Stimulated activated CD4-positive, alpha-beta T cell treated with anti-CD3 and anti-CD28 coated beads, Interleukin-4, amount 100 ng/mL, for 24 hours (primary cell): ENCODE results near the gene EXOC2.
"Not testable (repeated sequence)": the region's sequence is repeated elsewhere in the genome, so short reads cannot be mapped to it uniquely, and the experiment has no call there.

Experiments used
- DNase-seq: peaks from one replicate; pipeline ENCODE4 v3.0.0-alpha.2; 2020

Gene EXOC2

GRCh38 chr6:710601-711571 is 17.9 kb upstream of the EXOC2 start:
- peak; percentile 61 for DNase-seq

- DNase-seq = no peak
Measured at GRCh38 chr6:709471-710056, 16.6 kb upstream of the EXOC2 start.

- DNase-seq = no peak
Measured at GRCh38 chr6:708237-708598, 15.3 kb upstream of the EXOC2 start.

- no peak for DNase-seq
Measured at GRCh38 chr6:707576-708236, 14.8 kb upstream of the EXOC2 start.

DNA sequence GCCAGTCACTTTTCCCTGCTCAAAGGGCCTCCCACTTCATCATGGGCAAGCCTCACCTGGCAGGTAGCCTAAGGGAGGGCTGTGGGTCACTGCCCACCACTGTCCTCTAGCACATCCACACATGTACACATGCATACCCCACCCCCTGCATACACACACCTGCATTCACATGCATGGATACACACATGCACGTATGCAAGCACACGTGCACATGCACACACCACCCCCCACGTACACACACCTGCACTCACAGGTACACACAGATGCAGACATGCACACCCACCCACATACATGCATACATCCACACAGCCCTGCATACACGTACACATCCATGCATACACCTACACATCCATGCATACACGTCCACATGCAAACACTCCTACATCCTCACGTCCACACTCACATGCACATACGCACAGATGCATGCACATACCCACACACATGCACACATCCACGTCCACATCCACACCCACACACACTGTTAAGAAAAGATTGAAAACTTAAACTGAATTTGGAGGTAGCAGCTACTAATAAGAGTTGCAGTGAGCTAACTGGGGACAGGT is 14.0 kb upstream of the EXOC2 start:
- DNase-seq = no peak

DNA sequence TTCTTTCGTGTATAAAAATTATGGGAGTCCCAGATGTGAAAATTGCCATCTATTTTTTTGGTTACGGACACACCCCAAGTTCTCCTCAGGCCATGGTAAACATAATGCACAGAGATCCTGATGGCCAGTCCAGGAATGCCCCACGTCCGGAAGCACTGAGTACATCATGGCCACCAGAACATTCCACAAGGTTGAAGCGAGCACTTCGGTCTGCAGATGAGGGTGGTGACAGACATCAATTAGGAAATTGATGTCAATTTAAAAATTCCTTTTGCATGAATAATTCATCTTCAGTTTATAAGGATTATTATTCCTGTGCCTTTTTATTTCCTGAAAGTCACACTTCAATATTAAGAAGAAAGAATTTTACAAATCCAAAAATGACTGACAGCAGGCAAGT is 13.2 kb upstream of the EXOC2 start:
- DNase-seq = no peak

GRCh38 chr6:705047-705446 is 12.1 kb upstream of the EXOC2 start:
- no peak for DNase-seq

DNA sequence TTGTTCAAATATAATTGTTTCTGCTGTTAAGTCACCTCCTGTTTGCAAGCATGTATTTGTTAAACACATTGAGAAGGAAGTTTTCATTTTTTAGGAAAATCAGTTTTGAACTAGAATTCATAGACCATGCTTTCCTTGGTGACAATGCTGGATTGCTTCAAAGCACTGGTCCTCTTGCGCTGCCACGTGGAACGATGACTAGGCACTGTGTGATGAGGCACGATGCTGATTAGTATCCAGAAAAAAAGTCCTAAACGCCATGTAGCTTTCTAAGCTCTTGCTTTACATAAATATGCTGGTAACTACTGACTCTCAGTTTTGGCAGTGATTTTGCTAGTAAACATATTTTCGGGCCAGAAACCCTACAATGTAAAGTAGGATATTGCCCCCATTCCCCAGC is 11.1 kb upstream of the EXOC2 start:
- no peak for DNase-seq

DNA sequence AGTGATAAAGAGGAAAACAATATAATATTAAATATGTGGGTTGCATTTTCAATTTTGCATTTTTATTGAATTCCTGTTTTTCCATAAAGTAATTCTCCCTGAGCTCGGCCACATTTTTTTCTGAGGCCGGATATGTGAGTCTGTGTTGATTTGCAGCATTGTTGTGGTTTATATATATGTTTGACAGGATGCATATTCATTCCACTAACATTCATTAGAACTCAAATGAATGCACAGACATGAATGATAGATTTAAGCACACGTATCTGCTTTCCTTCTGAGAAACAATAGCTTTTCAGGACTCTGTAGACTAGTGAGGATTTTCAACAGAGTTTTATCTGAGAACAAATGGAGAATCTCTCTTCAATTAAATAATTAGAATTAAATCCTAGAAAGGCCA is 10.6 kb upstream of the EXOC2 start:
- DNase-seq = no peak

GRCh38 chr6:701700-702479 is 9.0 kb upstream of the EXOC2 start:
- no peak for DNase-seq

DNA sequence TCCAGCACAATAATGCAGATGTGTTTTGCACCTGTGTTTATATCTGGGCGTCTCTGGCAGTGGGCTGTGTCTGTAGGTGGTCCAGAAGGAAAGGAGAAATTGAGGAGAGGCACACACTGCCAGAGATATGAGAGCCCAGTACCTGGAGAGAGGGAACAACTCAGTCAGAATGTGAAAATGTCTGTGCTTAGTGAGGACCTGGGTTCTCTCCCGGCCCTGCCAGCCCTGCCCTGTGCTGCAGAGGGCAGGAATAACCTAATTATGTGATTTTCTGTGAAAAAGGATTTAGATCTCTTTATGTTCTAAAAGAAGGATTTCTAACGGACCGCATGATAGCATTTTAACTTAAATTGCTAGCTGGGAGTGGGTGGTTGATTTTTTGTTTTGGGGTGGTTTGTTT is 8.3 kb upstream of the EXOC2 start:
- no peak for DNase-seq

DNA sequence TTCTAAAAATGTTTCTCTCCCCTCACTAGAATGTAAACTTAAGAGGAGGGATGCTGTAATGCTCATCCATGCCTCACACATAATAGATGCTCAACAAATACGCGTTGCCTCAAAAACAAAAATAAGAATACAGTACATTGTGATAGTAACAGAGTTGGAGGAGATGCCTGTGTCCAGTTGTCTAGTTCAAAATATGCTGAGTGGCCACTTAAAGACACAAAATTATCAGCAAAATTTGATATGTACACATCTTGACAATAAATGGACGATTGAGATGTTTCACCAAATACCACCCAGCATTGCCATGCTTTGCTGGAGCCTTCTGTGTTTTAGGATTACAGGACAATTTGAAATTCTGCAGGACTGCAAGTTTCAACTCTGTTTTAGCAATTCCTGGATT is 7.6 kb upstream of the EXOC2 start:
- DNase-seq = no peak

- DNase-seq = no peak
Measured at GRCh38 chr6:699319-699718, 6.4 kb upstream of the EXOC2 start.

GRCh38 chr6:694431-695126 is 1.6 kb upstream of the EXOC2 start:
- not testable (repeated sequence) for DNase-seq

- DNase-seq = no peak
Measured at GRCh38 chr6:693723-694009, 727 bp upstream of the EXOC2 start.

GRCh38 chr6:692356-692851 is 535 bp downstream of the EXOC2 start:
- DNase-seq = peak; percentile 80

GRCh38 chr6:689223-689622 is 3.7 kb downstream of the EXOC2 start:
- DNase-seq = no peak

- no peak for DNase-seq
Measured at GRCh38 chr6:686497-686896, 6.4 kb downstream of the EXOC2 start.

GRCh38 chr6:684831-685636 is 7.9 kb downstream of the EXOC2 start:
- peak; percentile 54 for DNase-seq

- no peak for DNase-seq
Measured at GRCh38 chr6:683742-684440, 9.0 kb downstream of the EXOC2 start.
